Omental fat pad (tissue), 4 donors: ENCODE data around the gene KDELR3. TPM values are rescaled to one million over a fixed set of nuclear protein-coding genes. Genes with fewer than 3 reads are reported as not detected.

Experiments
- ATAC-seq: fragments of 150-250 bp; one replicate; pipeline ENCODE4 v1.9.1; 2016; ENCODE audit warnings: mild to moderate bottlenecking, moderate library complexity; ENCODE audit not compliant: low FRiP score
- DNase-seq: peaks from one replicate; pipeline ENCODE4 v3.0.0-alpha.2; 2019; ENCODE audit warnings: low spot score
- total RNA-seq, 4 donors: library from RNA; depleted of rRNA; stranded (reverse); fragments of >200 nt; gene quantifications; one replicate each; pipeline ENCODE4 v1.1.0, GENCODE V29; 2016
- TF ChIP-seq, protein P1 (sequence below), 3 donors: fragments of 450-650 bp; IDR thresholded peaks; one replicate each; pipeline ENCODE4 v1.5.1; 2016 to 2017; ENCODE audit warnings: antibody characterized with exemption in 3 of 3, mild to moderate bottlenecking in 3 of 3, moderate library complexity in 2 of 3

Gene KDELR3
- total RNA-seq, 4 donors from 2014 or later: 10.2 to 30.6 (median 15.1) TPM

DNA sequence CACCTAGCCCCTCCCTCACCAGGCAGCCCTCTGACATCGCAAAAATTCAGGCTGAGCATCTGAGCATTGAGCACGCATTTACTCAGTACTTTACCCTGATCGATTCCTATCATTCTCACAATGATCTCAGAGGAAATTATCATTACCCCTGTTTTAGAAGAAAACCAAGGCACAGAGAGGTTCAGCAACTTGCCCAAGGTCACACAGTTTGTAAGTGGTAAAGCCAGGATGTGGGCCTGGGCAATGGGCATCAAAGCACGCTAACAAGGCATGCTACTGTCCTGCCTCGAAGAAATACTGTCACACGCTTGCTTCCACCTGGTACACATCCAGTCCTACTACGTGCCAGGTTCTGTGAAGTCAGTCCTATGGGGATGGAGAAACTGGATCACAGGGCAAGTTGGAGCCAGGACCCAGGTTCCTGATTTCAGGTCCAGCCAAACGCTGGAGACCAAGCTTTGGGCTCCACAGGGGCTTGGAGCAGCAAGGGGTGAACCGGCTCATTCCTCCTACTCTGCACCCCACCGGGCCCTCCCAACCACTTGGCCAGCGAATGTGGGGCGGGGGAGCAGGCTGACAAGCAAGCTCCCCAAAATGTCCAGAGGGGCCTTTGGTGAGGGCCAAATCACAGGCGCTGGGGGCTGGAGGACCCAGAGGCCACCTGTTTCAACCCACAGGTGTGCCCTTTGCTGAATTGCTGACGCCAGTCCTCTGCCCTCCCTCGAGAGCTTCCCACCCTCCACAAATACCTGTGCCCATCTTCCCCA is 31.1 kb upstream of the KDELR3 start:
- TF ChIP-seq, protein P1, sequence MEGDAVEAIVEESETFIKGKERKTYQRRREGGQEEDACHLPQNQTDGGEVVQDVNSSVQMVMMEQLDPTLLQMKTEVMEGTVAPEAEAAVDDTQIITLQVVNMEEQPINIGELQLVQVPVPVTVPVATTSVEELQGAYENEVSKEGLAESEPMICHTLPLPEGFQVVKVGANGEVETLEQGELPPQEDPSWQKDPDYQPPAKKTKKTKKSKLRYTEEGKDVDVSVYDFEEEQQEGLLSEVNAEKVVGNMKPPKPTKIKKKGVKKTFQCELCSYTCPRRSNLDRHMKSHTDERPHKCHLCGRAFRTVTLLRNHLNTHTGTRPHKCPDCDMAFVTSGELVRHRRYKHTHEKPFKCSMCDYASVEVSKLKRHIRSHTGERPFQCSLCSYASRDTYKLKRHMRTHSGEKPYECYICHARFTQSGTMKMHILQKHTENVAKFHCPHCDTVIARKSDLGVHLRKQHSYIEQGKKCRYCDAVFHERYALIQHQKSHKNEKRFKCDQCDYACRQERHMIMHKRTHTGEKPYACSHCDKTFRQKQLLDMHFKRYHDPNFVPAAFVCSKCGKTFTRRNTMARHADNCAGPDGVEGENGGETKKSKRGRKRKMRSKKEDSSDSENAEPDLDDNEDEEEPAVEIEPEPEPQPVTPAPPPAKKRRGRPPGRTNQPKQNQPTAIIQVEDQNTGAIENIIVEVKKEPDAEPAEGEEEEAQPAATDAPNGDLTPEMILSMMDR (IDR thresholded peaks at IDR 0.05): no peak
- no peak for ATAC-seq
- no peak for DNase-seq

DNA sequence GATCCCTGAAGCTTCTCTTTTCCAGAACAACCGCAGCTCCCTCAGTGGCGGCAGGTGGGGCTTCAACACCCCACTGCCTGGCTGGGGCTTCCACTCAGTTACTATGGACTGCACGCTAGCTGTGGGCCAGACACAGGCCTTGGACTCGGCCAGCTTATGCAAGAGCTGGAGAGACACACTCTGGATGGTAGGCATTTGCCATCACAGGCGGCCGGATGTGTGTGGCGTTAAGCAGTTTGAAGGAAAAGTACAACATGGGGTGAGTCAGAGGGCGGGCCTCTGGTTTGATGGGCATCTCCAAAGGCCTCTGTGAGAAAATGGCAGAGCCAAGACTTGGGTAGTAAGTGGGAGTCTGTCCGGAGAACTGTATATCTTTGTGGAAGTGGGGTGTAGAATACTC is 30.5 kb upstream of the KDELR3 start:
- DNase-seq: no peak
- TF ChIP-seq, protein P1 (IDR thresholded peaks at IDR 0.05): no peak
- ATAC-seq: no peak

DNA sequence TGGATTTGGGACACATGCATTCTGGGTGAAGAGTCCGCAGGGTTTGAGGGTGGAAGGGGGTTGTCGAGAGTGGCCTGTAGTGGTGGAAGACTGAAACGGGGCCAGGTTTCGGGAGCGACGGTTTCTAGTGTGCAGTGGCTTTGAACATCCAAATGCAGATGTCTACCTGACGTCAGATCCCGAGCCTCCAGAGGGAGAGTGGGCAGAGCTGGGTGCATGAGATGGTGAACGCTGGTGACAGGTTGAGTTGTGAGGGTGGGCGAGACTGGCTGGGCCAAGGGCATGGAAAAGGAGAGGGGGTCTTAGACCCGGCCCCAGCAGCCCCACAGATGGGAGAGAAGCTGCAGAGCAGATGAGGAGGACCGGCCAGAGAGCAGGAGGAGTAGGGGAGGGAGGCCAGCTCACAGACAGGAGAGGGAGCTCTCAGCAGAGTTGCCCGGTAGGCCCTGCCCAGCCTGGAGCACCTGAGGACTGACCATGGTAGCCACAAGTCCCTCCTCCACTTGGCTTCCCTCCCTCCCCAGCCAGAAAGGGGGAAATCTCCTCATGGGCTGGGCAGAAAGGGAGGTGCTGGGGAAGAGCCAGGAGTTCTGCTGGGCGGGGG is 27.0 kb upstream of the KDELR3 start:
- TF ChIP-seq, protein P1 (IDR thresholded peaks at IDR 0.05): no peak
- no peak for DNase-seq
- no peak for ATAC-seq

DNA sequence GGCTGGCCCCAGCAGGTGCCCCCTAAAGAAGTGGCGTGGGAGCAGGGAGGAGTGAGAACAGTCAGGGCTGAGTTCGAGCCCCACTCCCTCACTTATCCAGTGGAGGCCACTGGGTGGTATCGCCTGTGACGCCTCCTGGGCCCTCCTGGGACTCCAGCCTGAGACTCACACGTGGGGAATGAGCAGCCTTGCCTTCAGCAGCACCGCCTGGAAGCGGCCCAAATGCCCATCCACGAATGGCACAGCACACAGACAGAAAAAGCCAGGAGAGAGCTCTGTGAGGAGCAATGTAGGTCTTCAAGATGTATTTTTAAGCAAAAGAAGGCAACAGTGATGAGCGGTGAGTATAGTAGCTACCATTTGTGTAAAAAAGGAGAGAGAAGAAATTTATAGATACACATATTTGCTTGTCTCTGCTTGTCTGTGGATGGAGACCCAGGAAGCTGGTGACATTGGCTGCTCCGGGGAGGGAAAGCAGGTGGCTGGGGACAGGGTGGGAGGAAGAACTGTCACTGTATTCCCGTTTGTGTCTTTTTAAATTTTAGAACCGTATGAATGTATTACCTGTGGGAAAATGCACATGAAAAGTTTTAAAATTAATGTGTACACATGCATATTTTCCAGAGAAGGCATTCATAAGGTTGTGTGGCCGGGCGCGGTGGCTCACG is 26.1 kb upstream of the KDELR3 start:
- DNase-seq: no peak
- no peak for ATAC-seq
- TF ChIP-seq, protein P1 (IDR thresholded peaks at IDR 0.05): no peak

DNA sequence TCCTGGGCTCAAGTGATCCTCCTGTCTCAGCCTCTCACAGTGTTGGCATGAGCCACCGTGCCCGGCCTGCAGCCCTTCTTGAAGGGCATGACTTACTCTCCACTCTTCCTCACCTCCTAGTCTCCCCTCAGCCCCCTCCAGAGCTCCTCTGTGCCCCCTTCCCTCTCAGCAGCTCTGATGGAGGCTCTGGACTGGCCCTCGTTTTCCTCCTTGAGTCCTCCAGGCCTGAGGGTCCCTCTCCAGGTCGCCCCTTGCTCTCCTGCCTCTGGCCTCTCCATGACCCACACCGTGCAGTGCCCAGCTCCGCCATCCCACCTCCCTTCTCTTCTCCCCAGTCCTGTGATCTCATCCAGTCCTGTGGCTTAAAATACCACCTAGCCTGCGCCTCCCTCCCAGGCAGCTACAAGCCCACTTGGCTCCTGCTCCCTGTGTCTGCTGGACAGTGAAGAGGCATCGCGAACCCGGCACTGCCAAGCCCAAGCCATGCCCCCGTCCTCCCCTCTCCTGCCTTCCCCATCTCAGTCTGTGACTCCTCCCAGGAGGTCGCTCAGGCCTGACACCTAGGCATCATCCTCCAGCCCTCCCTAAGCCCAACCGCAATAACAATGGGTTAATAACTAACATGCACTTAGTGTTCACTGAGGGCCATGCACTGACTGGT is 24.8 kb upstream of the KDELR3 start:
- TF ChIP-seq, protein P1 (IDR thresholded peaks at IDR 0.05): no peak
- ATAC-seq: no peak
- DNase-seq: no peak

DNA sequence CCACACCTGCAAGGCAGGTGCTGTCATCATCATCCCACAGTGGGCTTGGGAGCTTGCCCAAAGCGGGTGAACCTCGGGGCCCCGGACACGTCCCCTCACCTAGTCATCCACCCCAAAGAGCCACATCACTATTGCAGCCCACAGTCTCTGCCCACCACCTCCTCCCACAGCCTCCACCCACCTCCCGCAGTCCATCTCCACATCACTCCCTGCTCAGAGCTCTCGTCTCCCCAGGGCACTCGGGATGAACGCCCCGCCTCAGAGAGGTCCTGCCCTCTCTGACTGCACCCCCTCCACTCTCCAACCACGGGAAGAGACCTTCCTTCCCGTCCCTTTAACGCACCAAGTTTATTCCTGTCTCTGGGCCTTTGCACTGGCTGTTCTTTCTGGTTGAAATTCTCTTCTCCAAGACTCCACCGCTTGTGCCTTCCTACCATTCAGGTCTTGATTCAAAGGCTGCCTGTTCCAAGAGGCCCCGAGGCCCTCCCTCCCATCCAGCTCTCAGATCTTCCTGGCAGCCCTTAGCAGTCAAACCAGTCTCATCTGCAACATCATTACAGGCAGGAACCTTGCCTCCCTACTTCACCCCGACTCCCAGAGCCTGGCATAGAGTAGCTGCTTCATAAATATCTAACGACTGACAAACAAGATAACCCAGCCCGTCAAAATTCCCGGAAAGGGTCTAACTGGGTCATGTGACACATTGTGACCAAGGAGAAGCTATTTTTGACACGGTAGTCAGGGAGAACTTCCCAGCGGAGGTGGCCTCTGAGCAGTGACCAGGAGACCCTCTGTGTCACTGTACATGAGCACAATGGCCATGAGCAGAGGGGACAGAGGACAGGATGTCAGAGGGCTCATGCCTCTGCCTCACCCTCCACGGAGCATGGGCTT is 24.0 kb upstream of the KDELR3 start:
- DNase-seq: no peak
- ATAC-seq: no peak
- TF ChIP-seq, protein P1 (IDR thresholded peaks at IDR 0.05): no peak
